GM19239 (cell line): ENCODE results near the gene VSTM4.

Source experiments
- DNase-seq: peaks from one replicate; pipeline ENCODE4 v3.0.0; 2011; ENCODE audit warnings: low spot score; ENCODE audit not compliant: insufficient read length
- FAIRE-seq: peaks from 2 replicates; lab custom pipeline; 2011; peaks lifted over from hg19 to GRCh38; lab: Jason Lieb, UNC

The VSTM4 gene

DNA sequence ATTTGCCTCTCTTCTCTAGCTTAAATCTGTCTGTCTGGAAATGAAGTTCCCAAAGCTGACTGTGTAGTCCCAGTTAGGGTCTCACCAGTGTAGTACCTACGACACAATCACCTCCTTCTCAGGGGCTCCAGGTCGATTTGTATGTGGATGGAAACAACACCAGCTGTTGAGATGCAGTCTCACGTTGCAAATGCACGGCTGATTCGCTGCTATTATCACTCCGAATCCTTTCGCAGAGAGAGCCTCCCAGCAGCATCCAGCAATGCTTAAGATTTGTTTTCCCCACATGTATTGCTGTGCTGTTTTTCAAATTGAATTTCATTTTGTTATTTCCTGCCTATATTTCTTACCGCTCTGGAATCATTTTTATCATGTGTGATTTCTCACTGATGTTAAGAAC lies 16.3 kb downstream of the VSTM4 start:
- no peak for DNase-seq

DNA sequence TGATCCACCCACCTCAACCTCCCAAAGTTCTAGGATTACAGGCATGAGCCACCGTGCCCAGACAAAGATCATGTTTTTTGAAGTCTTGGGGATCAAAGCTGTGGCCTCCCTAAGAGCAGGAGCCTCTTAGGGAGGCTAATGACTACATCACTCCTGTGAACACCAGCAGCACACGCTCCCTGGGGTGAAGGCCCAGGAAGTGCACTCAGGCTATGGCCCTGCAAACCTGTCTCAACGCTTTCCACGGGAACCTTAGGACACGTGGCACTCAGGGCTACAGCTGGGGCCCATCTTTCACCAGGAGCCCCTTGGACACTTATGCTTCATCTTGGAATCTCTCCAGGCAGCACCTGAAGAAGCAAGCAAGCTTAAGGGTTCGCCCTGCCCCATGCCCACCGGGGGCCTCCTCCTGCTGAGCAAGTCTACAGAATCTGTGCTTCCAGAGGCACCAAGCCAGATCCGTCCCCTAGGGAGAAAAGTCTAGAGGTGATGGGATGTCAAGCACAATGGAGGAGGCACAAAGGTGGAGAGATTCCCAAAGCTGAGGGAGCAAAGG lies 18.4 kb downstream of the VSTM4 start:
- DNase-seq, result no peak

More for the DNA sequence above, 16.3 kb downstream of the VSTM4 start:
- no peak for FAIRE-seq

DNA sequence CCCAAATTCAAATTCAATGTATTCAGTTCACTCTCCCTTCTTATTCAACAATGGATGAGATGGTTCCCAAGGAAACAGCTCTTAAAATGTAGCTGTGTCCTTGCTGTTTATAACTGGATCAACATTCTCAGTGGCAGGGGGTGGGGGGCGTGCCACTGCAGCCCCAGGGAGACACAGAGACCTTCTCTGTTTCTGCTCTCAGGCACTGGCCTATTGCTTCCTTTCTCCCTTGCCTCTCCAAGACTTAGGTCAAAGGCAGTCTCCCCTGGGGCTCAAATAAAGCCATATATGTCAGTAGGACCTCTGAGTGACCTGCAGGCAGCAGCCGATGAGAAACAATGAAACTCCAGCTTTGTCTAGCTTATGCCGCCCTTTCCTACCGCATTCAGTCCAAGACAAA lies 20.7 kb downstream of the VSTM4 start:
- DNase-seq (no peak), FAIRE-seq (no peak)

More for the DNA sequence above, 18.4 kb downstream of the VSTM4 start:
- FAIRE-seq, result no peak

DNA sequence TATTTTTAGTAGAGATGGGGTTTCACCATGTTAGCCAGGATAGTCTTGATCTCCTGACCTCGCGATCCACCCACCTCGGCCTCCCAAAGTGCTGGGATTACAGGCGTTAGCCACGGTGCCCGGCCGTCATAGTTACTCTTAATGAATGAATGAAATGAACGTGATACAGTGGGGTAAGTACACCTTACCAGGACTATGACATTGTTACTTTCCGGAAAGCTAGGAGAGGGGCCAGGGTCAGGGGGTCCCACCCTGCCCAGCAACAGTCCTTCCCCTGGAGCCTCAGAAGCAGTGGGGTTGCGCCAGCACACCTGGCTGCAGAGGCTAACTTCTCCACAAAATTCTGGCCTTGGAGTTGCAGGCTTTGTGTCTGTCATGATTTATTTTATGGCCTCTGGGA lies 21.4 kb downstream of the VSTM4 start:
- no peak for FAIRE-seq

DNA sequence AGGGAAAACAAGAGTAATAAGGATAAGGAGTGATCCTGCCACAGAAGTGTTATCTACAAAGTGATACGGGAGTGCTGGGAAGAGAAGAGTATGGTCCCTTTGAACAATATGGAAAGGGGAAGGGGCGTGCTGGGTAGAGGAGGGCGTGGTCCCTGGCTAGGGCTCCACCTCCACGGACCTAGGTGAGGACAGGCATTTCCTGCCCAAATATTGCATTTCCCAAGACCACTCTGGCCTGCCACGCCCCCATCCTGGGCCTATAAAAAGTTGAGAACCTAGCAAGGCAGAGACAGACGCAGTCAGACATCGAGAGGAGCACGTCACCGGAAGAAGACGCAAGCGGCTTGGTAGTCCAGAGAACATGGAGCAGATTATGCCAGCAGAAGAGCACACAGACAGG lies 22.8 kb downstream of the VSTM4 start:
- no peak for FAIRE-seq

More for the DNA sequence above, 21.4 kb downstream of the VSTM4 start:
- no peak for DNase-seq

DNA sequence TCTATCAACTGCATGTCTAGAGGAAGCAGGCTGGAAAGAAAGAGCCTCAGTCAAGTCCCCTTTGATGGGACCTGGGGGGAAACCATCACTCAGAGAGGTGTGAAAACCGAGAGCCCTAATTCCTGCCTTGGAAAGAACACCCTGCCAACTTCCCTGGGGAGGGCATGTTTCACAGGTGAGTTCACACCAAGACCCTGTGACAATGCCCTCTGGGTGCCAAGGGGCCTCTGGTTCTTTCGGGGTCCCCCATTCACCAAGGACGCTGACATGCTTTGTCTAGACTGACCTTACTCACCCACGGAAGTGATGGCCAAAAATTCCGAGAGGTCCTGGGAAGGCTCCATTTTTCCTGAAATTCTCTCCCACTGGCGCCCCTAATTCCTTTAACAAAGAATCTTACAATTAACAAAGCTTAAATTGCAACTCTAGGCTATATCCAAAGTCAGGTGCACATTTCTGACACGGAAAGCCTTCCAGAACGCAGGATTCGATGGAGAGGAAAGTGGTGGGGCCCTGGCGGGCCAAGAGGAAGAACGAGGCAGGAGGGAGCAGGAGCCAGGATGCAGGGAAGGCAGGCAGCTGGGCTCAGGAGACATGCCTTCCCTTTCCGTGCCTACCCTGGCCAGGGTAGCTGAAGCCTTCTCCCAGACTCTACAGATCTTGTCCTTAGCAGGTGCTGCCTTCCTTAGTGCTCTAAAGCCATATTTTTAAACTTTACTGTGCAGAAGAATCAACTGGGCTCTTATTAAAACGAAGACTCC lies 23.7 kb downstream of the VSTM4 start:
- no peak for FAIRE-seq
- DNase-seq, result no peak

More for the DNA sequence above, 22.8 kb downstream of the VSTM4 start:
- DNase-seq, result no peak

DNA sequence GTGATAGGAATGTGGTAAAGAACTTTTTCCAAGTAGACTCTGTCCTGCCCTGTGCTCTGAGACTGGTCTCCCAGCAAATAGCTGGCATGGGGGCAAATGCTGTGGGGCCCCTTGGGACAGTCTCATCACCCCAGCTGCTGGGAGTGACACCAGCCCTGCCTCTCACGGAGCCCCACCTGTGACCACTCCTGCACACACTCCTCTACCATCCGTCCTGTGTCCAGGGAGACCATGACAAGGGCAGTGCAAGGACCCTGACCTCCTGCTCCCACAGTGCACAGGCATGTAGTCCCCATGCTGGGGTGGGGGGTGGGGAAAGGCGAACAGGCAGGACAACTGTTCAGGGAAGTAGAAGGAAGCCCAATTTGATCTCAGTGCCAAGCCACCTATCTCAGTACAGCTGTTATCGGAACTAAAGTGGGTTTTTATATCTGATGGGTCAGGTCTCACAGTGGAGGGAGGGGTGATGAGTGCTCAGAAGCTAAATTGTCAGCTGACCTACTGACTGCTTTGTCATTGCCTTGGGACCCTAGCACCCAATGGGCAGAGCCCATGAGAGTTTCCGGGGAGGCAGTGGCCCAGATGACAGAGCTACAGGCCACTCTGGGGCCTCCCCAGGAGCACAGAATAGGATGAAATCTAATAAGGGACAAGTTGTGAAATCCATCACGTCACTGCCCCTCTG lies 24.5 kb downstream of the VSTM4 start:
- DNase-seq (no peak), FAIRE-seq (no peak)

DNA sequence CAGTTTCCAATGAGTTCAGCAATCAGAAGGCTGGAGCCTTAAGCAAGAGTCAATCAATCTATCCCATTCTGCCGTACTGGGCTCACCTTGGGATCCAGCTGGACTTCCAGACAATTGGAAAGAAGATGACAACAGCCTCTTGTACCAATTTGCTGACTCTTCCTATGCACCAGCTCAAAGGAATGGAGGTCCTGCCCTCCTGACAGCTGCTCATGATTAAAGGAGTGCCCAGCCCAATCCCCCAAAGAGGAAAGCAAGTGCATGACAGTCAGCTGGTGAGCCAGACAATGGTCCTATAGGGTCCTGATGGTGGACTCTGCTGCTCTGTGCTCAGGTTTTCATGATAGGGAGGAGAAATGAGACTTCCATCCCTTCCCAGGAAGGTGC lies 25.1 kb downstream of the VSTM4 start:
- no peak for FAIRE-seq
- no peak for DNase-seq

DNA sequence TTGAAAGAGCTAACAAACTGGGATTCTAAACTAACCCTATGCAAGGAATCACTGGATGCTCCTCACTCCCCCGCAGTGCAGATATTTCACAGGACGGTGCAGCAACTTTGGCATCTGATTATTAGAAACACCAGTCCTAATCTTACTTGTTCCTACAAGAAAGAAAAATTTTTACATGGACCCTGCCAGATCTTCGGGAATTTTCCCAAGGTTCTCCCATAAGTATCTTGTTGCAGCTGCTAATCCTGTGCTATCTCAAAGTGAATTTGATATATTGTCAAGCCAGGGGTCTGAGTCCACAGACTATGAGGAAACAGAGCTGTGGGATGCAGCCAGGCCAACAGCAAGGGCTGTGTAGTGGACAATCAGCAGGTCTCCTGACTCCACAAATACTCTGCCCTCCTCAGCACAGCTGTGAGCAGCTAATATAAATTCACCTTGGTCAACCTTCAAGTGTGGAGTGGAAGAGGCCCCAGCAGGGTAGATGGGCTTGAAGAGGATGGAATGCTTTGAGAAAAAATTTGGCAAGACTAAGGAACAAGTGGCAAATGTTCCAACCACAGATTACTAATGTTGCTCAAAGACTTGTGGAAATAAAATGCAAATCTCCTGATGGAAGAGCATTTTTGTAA lies 25.6 kb downstream of the VSTM4 start:
- FAIRE-seq (no peak), DNase-seq (no peak)

DNA sequence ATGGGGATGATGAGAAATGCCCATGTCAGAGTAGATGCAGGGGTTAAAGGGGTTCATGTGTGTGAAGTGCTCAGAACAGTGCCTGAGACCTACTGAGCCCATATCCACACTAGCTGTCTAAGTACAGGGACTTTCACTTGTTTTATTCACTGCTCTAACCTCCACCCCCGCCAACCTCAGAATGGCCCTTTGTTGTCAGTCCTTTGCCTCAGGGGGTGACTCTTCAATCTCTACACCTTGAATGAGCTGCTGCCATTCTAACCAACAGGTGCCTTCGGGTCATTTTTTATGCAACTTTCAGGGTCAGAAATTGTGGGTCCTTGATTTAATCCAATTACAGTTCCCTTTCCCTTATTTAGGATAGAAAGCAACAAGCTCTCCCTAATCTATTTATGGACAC lies 26.2 kb downstream of the VSTM4 start:
- DNase-seq (no peak), FAIRE-seq (no peak)

DNA sequence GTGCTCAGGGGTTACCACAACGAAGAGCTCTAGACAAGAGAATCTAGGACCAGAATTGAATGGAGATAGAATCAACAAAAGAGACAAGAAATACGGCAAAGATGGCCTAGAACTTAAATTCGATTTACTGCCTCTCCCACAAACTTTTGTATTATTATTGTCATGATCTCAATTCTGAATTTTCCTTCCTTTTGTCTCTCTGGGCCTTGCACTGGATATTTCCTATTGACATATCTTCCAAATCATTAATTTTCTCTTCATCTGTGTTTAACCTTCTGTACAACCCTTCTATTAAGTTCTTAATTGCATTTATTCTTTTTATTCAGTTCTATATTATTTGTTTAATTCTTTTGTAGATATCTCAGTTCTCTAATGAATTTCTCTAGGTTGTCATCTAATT lies 28.4 kb downstream of the VSTM4 start:
- DNase-seq, result no peak
- FAIRE-seq, result no peak

DNA sequence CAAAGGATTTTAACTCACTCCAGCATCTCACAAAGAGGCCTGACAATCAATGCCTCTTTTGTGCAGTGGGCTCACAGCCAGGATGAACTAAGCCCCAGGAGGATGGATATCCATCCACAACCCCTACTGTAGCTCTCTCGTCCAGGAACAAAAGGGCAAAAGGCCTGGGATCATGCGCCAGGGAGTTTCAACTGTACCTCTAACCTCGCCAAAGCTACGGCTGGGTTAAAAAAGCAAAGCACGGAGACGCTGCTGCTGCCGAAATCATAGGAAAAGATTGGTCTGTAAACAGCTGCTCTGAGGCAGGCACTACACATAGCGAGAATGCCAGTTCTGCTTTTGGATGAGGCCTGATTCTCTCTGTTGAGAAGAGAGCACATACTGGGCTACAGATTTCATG lies 32.1 kb downstream of the VSTM4 start:
- FAIRE-seq (no peak), DNase-seq (no peak)

DNA sequence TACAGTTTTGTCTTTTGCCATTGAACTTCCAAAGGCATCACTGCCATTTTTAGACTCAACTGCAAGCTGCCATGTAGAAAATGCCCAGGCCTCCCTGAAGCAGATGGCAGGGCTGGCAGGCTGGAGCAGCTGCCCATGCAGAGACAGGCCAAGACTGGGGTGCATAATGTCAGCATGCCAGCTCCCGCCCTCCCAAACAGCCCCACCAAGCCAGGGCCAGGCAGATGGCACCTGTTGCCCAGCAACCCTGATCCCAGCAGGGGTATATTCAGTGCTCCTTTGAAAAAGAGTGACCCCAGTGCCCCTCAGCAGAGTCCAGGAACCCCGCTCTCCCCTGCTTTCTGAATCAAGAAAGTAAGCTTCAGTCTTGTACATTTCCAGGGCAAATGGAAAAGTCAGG lies 32.6 kb downstream of the VSTM4 start:
- no peak for DNase-seq
- no peak for FAIRE-seq

DNA sequence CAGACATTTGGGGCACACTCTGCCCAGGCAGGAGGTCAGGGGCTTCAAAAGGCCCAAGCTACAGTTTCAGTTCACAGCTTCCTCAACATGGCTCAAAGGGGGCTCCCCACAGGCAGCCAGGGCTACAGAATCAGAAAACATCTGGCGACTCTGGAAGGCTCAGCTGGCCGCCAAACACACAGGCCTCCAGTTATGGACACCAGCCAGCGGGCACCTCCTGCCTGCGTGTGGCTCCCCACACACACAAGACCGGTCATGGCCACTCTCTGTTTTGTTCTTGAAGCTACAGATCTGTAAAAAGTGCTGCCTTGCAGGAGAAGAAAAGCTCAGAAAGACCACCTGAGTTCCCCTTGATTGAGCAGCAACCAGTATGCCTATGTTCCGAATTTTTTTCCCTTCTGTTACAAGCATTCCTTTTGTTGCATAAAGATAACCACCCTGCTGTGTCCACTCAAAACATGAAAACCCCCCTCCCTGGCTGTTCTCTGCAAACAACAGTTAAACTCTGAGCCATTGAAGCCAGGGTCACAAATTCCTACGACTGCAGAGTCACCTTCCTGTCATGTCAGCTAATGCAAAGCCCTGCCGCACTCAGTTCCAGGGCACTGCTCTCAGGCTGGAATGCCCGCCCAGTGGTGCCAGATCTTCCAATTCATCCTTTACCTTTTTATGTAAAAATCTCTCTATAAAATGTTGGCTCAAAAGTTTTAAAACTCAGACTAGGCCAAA lies 33.6 kb downstream of the VSTM4 start:
- DNase-seq, result no peak
- no peak for FAIRE-seq

DNA sequence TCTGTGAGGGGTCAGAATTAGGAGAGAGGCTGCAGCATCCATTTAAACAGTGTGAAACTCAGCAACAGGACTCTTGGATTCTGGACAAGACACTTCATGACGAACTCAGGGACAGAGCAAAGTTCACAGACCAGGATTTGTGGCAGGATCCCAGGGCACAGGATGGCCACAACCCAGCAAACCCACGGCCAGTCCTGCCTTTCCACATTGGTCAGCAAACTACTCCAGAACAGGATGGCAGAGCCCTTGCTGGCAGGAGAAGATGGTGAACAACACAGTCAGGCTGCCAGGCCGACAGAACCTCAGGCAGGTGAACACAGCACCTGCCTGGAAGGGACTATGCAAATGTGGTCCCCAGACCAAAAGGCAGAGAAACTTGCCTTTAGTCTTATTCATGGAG lies 34.4 kb downstream of the VSTM4 start:
- FAIRE-seq, result no peak
- no peak for DNase-seq

DNA sequence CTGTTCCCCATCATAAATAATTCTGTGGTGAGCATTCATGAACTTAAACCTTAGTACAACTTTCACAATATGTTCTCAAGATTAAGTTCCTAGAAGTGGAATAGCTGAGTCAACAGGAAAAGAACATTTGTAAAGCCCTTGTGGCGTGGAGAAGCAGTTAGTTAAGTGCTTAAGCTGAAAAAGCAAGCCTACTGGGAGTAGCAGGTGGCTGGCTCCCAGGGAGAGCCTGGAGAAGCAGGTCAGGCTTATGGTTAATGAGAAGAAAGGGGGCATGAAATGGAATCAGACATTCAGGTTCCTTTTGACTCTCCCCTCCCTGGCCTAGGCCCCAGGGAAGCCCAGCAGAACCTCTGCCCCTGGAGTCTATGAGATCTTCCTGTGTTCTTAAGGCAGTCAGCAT lies 35.3 kb downstream of the VSTM4 start:
- FAIRE-seq (no peak), DNase-seq (no peak)

DNA sequence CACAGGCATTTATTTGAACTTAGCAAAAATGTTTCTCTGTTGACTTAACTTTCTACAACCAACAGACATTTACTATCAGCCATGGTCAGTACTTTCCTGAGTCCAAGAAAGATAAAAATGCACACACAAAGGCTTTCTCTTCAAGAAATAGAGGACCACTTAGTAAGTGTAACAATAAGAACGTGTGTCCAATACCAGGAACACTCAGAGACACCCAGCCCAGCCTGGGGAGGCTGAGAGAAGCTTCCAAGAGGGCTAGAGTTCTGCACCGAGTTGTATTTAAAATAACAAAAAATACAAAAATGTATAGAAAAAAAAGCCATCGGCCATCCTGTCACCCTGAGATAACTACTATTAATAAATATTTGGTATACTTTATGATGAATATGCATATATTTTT lies 35.8 kb downstream of the VSTM4 start:
- DNase-seq, result no peak
- FAIRE-seq, result no peak

DNA sequence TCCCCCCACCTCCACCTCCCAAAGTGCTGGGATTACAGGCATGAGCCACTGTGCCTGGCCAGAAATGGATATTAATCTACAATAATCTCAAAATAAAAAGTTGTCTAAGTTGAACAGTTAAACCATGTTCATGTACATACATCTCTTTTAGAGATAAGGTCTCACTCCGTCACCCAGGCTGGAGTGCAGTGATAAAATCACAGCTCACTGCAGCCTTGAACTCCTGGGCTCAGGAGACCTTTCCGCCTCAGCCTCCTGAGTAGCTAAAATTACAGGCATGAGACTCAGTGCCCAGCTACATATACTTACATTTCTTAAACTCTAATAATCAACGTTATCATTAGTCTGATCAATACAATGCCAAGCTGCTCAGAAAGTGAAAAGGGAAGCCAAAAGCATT lies 36.2 kb downstream of the VSTM4 start:
- no peak for DNase-seq

DNA sequence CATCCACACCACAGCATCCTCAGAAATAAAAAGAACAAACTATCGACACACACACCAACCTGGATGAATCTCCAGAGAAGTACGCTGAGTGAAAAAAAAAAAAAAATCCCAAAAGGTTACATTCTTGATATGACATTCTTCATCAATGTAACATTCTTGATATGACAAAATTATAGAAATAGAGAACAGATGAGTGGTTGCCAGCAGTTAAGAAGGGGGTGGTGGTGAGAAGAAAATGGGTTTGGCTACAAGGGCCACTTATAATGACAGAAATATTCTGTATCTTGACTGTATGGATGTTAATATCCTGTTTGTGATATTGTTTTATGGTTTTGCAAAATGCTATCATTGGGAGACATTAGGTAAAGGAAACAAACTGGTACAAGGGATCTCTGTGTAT lies 36.9 kb downstream of the VSTM4 start:
- FAIRE-seq (no peak), DNase-seq (no peak)

More for the DNA sequence above, 36.2 kb downstream of the VSTM4 start:
- no peak for FAIRE-seq

DNA sequence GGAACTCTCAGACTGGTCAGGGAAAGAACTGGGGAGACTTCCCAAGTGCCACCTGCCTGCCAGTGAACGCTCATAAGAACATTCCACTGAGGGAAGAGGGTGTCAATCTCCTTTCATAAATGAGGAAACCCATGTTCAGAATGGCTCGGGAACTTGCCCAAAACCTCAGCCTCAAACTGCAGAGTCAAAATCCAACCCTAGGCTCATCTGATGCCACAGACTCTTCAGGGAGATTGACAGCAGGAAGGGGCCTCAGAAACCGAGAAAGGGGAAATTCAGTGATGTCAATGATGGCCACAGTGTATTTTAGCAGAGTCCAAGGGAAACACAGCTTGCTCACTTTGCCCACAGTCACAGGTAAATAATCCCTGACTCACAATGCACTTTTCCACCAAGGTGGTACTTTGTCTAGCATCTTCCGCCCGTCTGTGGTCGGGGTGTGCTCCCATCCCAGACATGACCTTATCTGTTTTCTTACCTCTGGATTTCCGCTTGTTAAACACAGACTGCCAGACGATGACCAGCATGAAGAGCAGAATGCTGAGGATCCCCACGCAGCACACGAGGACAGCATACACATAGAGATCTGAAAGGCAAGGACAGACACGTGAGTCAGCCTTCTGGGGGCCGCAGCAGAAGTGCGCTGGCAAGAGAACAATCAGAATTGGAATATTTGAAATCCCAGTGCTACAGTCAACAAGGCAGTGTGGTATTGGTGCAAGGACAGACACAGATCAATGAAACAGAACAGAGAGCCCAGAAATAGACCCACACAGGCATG lies 38.4 kb downstream of the VSTM4 start:
- peak; percentile 84 for FAIRE-seq
- peak; percentile 41 for DNase-seq
